ENCODE results near the gene SP100. TPM values are rescaled to one million over a fixed set of nuclear protein-coding genes. Genes with fewer than 3 reads are reported as not detected.
"Not testable (repeated sequence)": the region's sequence is repeated elsewhere in the genome, so short reads cannot be mapped to it uniquely, and the experiment has no call there.

The SP100 gene
- total RNA-seq: 39.4 TPM

DNA sequence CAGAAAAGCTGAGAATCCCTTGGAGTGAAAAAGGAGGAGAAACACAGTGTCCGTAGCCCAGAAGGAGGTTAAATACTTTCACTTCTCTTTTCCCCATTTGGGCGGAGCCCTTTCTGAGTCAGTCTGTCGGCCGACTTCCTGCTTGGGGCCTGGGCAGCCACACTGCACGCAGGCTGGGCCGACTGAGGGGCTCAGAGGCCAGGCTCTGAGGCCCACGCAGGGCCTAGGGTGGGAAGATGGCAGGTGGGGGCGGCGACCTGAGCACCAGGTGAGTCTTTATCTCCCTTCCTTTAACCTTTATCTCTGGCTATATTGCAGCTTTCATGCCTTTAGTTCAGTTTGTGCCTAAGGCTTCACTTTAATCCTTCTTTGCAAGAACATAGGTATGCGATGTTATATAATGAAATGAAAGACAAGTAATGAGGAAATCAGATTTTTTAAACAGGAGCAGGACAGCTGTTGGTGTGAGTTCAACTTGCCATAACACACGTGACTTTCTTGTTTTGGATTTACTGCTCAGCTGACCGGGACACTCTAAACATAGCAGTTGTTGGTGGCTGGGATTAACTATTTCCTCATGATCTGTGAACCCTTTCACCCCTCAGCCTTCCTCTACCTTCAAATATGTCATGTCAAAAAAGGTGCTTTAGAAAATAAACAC is at the start of gene SP100:
Gene SP100, plus strand, starts transcription at position 141 of the 661 bp plus-strand sequence. Its CDS starts 96 bp downstream, at position 237.
- no peak for DNase-seq

DNA sequence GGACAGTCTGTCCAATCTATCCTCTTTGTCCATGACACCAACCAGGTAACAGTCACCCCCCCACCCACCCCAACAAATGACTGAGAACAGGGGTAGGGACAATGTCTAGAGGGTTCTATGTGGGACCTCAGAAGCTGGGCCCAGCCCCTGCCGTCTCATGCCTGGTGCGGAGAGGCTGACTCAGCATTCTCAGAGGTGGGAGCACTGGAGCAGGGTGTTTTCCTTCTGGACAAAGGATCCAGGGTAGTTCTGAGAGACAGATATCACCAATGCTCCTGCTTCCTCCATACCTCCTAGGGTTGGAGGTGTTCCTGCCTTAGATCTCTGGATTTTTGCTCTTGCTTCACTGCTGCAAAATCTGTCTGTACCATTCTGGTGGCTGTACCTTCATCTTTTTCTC is 33.9 kb upstream of the SP100 start:
- no peak for DNase-seq

GRCh38 chr2:230383453-230383852 is 32.5 kb upstream of the SP100 start:
- no peak for DNase-seq

DNA sequence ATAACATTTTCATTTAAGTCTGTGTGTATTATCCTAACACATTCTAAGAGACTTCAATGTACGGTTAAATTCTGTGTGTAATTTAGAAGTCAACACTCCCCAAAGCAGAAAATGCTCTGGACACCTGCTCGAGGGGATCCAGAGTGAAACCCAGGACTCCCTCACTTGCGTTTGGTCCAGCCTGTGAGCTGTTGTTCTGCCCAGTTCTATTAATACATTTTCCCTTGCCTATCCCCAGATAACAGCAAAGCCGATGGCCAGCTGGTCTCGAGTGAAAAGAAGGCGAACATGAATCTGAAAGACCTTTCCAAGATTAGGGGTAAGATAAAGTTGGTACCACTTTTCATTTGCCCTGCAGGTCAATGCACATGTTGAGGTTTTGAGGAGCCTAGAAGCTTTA is 31.0 kb upstream of the SP100 start:
- DNase-seq: no peak

GRCh38 chr2:230394301-230394700 is 21.7 kb upstream of the SP100 start:
- DNase-seq: no peak

DNA sequence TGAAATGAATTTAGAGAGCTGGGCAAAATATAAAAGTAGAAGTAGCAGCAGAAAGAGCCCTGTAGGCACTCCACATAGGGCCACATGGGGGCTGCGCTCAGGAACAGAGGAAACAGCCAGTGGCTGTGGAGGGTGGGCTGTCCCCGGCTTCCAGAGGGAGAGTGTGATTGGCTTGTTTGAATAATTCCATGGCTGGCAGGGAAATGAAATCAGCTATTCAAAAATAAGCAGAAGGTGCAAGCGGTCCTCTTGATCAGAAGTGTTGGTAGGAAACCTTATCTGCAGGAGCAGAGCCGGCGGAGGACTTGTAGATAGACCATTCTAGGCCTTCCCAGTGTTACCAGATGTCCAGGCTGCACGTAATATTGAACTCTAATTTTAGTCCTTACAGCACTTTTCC is 17.3 kb upstream of the SP100 start:
- not testable (repeated sequence) for DNase-seq

GRCh38 chr2:230400041-230400440 is 16.0 kb upstream of the SP100 start:
- no peak for DNase-seq

- no peak for DNase-seq
Measured at GRCh38 chr2:230400454-230400853, 15.5 kb upstream of the SP100 start.

GRCh38 chr2:230401026-230401425 is 15.0 kb upstream of the SP100 start:
- DNase-seq: not testable (repeated sequence)

- no peak for DNase-seq
Measured at GRCh38 chr2:230403746-230404145, 12.3 kb upstream of the SP100 start.

GRCh38 chr2:230405824-230406223 is 10.2 kb upstream of the SP100 start:
- DNase-seq: no peak

DNA sequence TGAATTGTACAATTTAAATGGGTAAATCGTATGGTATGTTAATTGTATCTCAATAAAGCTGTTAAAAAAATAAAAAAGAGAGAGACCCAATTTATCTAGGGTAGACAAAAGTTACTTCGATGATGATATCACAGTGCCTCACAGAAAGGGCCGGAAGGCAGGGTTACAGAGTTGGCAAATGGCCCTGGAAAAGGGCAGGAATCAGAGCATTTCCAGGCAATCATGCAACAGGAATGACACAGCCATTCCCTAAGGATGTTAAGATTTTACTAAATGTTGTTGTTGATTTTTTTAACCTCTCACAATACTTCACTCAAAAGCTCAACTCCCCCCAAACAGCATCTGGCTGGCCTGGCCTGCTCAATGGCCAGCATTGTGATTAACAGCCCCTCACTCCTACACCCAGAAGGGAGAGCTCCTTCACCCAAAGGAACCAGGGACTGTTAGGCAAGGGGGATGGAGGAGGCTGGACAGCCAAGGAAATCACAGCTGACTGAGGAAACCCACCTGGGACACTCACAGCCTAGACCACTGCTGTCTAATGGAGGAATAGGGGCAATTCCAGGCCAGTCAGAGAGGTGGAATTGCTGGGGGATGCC is 7.7 kb upstream of the SP100 start:
- no peak for DNase-seq

DNA sequence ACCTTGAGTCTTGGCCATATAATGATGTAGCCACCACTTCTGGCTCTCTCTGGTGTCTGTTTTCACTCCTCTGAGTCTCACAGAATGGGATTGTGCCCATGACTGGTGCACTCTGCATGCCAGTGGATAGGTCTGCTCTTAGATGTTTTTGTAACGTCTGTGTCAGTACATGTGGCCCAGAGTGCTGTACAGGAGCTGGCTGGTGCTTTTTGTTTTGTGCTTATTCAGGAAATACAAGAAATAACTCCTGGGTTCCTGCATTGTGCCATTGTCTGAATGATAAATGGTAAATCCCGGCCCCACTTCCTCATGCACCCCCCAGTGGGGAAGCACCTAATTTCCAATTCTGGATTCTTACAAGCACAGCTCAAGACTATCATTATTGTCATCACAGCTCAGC is 6.7 kb upstream of the SP100 start:
- not testable (repeated sequence) for DNase-seq

- DNase-seq: no peak
Measured at GRCh38 chr2:230410263-230410662, 5.7 kb upstream of the SP100 start.

GRCh38 chr2:230410861-230411569 is 5.0 kb upstream of the SP100 start:
- DNase-seq: no peak

- peak; percentile 8 for DNase-seq
Measured at GRCh38 chr2:230411570-230412370, 4.2 kb upstream of the SP100 start.

DNA sequence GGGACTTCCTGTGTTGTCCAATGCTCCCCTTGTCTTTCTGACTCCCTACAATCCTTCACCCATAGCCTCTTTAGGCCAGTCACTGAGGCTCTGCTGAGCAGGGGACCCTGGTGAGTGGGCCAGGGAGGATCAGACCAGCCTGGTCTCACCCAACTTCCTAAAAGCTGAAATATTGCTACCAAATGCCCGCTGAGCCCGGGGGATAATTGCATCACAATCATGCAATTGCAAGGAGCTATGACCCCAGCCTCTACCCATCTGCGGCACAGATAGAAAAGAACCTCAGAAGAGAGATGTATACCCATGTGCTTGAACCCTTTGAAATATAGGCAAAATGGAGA is 3.7 kb upstream of the SP100 start:
- no peak for DNase-seq

- no peak for DNase-seq
Measured at GRCh38 chr2:230412846-230413245, 3.2 kb upstream of the SP100 start.

- DNase-seq: no peak
Measured at GRCh38 chr2:230413479-230413878, 2.5 kb upstream of the SP100 start.

- no peak for DNase-seq
Measured at GRCh38 chr2:230414302-230414701, 1.7 kb upstream of the SP100 start.

- DNase-seq: no peak
Measured at GRCh38 chr2:230417436-230417835, 1.4 kb downstream of the SP100 start.

DNA sequence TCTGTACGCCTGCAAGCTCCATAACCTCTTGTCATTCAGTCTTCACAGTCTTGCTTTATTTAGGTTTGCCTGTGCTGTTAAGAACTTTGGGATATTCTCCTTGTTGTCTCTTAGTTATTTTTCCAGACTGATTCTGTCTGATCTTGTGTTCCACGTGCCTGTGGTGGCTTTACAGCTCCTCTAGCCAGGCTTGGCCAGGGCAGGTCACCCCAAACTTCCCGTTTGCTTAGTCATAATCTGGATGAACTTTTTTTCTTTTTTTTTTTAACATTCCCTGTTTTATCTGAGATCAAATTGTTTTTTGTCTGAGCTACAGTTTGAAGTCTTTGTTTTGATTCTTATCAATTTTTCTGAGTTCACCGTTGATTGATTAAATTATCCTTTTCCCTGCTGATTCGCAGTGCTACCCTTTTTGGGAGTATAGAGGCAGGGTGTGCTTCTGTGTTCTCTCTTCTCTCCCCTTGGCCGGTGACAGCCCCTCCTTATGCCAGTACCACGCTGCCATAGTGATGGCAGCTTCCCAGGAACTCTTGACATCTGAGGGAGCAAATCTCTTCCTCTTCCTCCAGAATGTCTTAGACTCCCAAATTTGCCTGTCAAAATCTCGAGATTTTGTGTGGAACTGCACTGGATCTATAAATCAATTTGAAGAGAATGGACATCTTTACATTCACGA is 2.5 kb downstream of the SP100 start:
- no peak for DNase-seq
